ENCODE results near the gene CHTOP. TPM values are rescaled to one million over a fixed set of nuclear protein-coding genes. Genes with fewer than 3 reads are reported as not detected.

CHTOP gene
- polyA plus RNA-seq, 1 experiment = 36.8 TPM

GRCh38 chr1:153643100-153643499 lies 9.2 kb downstream of the CHTOP start:
- H3K4me3 ChIP-seq (ENCODE audit: low read depth, low read length) = no peak overlapping the region
- H3K36me3 ChIP-seq (ENCODE audit: control insufficient read depth, insufficient read depth, low read length) = peaks cover 27% of the 10 kb centered on the region
- DNase-seq (ENCODE audit: low read depth) = no peak
- ChIA-PET CTCF (interaction anchor here (1.1 to 1.6 kb wide), 4 partner anchors 9 to 73 kb away, joined by 3 to 5 read pairs (median 4); partner anchors contain the start of genes CHTOP and S100A13), POLR2A (no interaction called here)
- TF ChIP-seq CTCF (IDR thresholded peaks at IDR 0.05; ENCODE audit: insufficient read depth, low read depth, low read length) = no peak
- no peaks in the 10 kb centered on the region for H3K27me3 ChIP-seq (ENCODE audit: control insufficient read depth, insufficient read depth, low read length)

- POLR2A ChIA-PET = no interaction called here
- TF ChIP-seq CTCF (IDR thresholded peaks at IDR 0.05; ENCODE audit: insufficient read depth, low read depth, low read length) = no peak
- no peak for DNase-seq (ENCODE audit: low read depth)
- H3K4me3 ChIP-seq (ENCODE audit: low read depth, low read length) = no peak overlapping the region
- CTCF ChIA-PET = interaction anchor here (0.7 to 1.6 kb wide), 4 partner anchors 9 to 71 kb away, joined by 3 to 5 read pairs (median 3); partner anchors contain the start of genes CHTOP, S100A1 and S100A13
- no peaks in the 10 kb centered on the region for H3K27me3 ChIP-seq (ENCODE audit: control insufficient read depth, insufficient read depth, low read length)
- peaks cover 25% of the 10 kb centered on the region for H3K36me3 ChIP-seq (ENCODE audit: control insufficient read depth, insufficient read depth, low read length)
Observed at GRCh38 chr1:153643816-153644215, 9.9 kb downstream of the CHTOP start.

- ChIA-PET CTCF (interaction anchor here (1.3 to 2.0 kb wide), 5 partner anchors 9 to 137 kb away, joined by 3 to 9 read pairs (median 5); partner anchors contain the start of genes CHTOP and S100A13), POLR2A (interaction anchor here (1.0 kb wide), 1 partner anchor 13 kb away, joined by 5 read pairs; the partner anchor contains the start of gene CHTOP)
- Histone ChIP-seq H3K36me3 (ENCODE audit: control insufficient read depth, insufficient read depth, low read length) (peaks cover 17% of the 10 kb centered on the region), H3K4me3 (ENCODE audit: low read depth, low read length) (no peak overlapping the region), H3K27me3 (ENCODE audit: control insufficient read depth, insufficient read depth, low read length) (no peaks in the 10 kb centered on the region)
- TF ChIP-seq CTCF (IDR thresholded peaks at IDR 0.05; ENCODE audit: insufficient read depth, low read depth, low read length) = no peak
- DNase-seq (ENCODE audit: low read depth) = no peak
Observed at GRCh38 chr1:153646672-153647345, 12.9 kb downstream of the CHTOP start.

- no peak overlapping the region for H3K4me3 ChIP-seq (ENCODE audit: low read depth, low read length)
- no peaks in the 10 kb centered on the region for H3K27me3 ChIP-seq (ENCODE audit: control insufficient read depth, insufficient read depth, low read length)
- no peak for DNase-seq (ENCODE audit: low read depth)
- ChIA-PET POLR2A (interaction anchor here (0.7 kb wide), 1 partner anchor 80 kb away, joined by 4 read pairs; no protein-coding TSS in a partner anchor), CTCF (interaction anchor here (1.3 to 2.0 kb wide), 5 partner anchors 10 to 138 kb away, joined by 3 to 9 read pairs (median 5); partner anchors contain the start of genes CHTOP and S100A13)
- peaks cover 13% of the 10 kb centered on the region for H3K36me3 ChIP-seq (ENCODE audit: control insufficient read depth, insufficient read depth, low read length)
- TF ChIP-seq CTCF (IDR thresholded peaks at IDR 0.05; ENCODE audit: insufficient read depth, low read depth, low read length) = no peak
Observed at GRCh38 chr1:153647346-153647714, 13.5 kb downstream of the CHTOP start.

- no peaks in the 10 kb centered on the region for H3K27me3 ChIP-seq (ENCODE audit: control insufficient read depth, insufficient read depth, low read length)
- no peak for TF ChIP-seq CTCF (IDR thresholded peaks at IDR 0.05; ENCODE audit: insufficient read depth, low read depth, low read length)
- no peak overlapping the region for H3K4me3 ChIP-seq (ENCODE audit: low read depth, low read length)
- peaks cover 10% of the 10 kb centered on the region for H3K36me3 ChIP-seq (ENCODE audit: control insufficient read depth, insufficient read depth, low read length)
- ChIA-PET POLR2A (interaction anchor here (0.7 kb wide), 1 partner anchor 79 kb away, joined by 4 read pairs; no protein-coding TSS in a partner anchor), CTCF (interaction anchor here (0.7 to 2.0 kb wide), 5 partner anchors 11 to 139 kb away, joined by 3 to 9 read pairs (median 5); partner anchors contain the start of genes CHTOP and S100A13)
- DNase-seq (ENCODE audit: low read depth) = no peak
Observed at GRCh38 chr1:153648000-153648643, 14.3 kb downstream of the CHTOP start.

All from BJ (cell line).